HG02571 (cell line): ENCODE data around the gene CPXM1.
"Not testable (repeated sequence)": the region's sequence is repeated elsewhere in the genome, so short reads cannot be mapped to it uniquely, and the experiment has no call there.

ENCODE experiments used
- ATAC-seq: cut with Tn5 transposase; IDR thresholded peaks from one replicate; pipeline ENCODE4 v1.9.1; 2021; ENCODE audit warnings: mild to moderate bottlenecking, moderate library complexity; ENCODE audit not compliant: unreplicated experiment

The CPXM1 gene

GRCh38 chr20:2770091-2770490 lies 30.3 kb downstream of the CPXM1 start:
- ATAC-seq: not testable (repeated sequence)

DNA sequence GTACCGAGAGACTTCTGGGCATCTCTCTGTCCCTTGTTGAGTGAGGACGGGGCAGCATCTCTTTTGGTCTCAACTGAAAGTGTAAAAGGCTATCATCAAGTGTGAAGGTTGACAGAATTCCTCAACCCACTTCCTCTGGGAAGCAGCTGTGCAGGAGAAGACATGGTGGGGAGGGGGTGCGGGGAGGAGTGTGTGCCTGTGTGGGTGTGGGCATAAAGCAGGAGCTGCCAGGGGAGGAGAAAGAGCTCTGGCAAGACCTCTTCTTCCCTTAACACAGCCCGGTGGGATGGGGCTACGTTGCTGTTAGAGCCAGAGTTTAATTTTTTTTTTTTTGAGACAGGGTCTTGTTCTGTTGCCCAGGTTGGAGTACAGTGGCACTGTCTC lies 31.8 kb downstream of the CPXM1 start:
- ATAC-seq: no peak

GRCh38 chr20:2767768-2768631 lies 32.4 kb downstream of the CPXM1 start:
- ATAC-seq: no peak

- no peak for ATAC-seq
Observed at GRCh38 chr20:2763186-2763585, 37.2 kb downstream of the CPXM1 start.

GRCh38 chr20:2762578-2763131 lies 37.8 kb downstream of the CPXM1 start:
- no peak for ATAC-seq

DNA sequence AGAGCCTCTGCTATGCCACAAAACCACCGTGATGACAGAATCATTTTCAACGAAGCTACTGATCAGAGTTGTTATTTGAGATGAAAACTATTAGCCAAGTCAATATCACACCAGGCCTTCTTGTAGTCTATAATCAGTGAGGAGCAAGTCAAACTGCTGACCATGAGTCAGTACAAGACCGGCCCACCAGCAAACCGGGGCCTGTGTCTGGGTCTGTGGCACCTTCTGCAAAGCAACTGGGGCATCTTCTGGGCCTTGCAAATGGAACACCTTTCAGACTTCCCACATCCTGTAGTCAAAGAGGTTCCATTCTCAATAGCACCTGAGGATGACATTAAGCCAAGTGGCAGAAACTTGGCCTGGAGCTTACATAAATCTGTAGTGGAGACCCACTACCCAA lies 38.5 kb downstream of the CPXM1 start:
- no peak for ATAC-seq

- ATAC-seq: no peak
Observed at GRCh38 chr20:2760952-2761305, 39.5 kb downstream of the CPXM1 start.

DNA sequence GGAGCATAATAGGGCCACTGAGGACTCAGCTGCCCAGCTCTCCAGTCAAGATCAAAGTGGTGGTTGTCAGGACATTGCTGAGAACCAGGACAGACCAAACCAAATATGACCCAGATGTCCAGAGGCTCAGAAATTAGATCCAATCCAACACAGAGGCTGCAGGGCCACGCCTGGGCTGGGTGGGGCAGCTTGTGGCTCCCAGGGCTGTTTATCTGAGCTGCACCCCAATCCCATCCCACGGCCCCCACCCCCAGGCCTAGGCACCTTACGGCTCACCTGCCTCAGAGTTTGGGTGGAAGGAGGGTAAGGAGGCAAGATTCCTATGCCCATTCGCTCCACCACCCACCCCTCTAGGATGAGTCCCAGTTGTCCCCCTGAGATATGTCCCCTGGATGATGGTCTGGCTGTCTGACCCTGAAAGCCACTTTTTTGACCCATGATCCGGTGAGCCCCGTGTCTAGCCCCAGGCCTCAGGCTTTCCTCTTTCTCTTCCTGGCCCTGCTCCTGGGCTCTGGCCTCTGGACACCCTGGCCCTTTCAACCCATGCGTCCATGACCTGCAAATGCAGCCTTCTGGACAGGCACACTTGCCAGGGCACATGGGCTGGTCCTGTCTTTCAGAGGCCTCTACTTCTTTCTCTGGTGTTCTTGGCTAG lies 40.0 kb downstream of the CPXM1 start:
- no peak for ATAC-seq

DNA sequence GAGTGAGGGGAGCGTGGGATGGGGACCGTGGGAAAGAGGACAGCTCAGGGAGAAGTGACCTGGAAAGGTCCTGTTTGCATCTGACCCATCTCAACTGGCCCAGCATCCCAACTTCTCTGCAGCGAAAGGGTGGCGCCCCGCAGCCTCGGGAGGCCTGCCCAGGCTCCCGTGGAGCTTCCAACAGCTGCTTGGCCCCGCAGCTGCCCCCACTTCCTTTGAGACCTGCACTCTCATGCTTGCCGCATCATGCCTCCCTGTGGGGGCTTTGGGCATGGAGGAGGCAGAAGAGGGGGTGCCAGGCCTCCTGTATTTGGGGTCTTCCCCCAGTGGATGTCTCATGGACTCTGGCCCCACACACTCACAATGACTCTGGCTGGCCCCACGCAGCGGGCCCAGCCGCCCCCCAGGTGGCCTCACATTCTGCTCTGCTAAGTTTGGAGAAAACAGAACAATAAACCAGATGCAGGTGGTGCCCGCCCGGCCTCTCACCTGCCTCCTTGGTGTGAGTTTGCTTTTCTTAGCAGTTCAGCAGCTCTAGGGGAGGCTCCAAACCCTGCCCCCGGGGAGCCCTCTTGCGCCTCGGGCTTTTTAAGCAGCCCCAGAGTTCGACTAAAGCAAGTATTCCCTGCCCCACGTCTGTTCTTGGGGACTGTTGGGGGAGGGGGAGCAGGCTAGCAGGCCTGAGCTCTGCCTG lies 40.7 kb downstream of the CPXM1 start:
- no peak for ATAC-seq

DNA sequence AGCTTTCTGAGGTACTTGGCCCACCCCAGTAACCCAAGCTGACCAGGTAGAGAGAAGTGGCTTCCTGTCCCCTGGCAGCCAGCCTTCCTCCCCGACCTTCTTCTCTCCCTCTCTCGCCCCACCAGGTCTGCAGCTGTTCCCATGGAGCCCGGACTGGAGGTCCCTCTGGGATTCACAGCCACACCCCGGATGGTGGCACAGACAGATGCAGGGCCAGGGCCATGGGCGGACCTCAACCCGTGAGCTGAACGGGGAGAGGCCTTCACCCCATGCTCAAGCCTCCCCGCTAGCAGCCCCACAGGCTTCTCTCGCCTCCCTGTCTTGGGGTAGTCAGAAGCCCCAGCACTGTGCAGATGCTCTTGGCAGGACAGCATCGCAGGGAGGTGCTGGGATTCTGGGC lies 41.3 kb downstream of the CPXM1 start:
- ATAC-seq: no peak

GRCh38 chr20:2757969-2758368 lies 42.5 kb downstream of the CPXM1 start:
- no peak for ATAC-seq

DNA sequence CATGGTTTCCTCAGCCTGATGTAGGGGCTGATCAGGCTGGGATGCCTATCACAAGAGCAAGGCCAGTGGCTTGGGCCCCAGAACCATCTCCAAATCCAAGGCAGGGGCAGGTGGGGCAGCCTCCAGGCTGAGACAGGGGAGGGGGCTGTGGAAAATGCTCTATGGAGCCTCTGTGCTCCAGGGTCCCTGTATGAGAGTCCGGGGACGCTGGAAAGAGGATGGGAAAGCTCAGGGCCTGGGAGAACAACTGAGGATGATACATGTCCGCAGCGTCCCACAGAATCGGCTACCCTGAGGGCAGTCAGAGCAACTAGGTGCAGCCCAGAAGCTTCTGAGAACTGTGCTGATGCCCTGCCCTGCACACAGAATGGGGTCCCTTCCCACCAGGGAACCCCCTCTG lies 43.4 kb downstream of the CPXM1 start:
- no peak for ATAC-seq

DNA sequence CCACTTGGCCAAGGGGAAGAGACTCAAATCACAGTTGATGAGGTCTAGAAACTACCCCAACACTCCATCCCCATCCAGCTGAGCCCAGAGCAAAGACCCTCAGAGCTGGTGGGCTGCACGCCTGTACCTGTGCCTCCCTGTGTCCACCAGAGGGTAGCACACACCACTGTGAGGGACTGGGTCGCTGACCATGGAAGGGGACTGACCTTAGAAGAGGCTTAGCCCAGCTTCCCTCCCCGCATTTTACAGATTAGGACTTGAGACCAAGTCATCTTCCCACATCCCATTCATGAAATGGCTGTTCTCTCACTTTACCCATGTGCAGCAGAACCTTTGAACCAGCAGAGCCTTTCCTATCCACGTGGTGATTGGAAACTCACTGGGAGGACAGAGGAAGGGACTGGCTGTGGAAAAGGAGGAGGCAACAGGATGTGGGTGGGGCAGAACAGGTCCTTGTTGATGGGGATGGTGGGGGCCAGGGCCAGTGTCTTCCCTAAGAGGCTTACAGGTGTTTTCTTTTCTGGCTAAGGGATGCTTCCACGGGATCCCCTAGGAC lies 44.3 kb downstream of the CPXM1 start:
- no peak for ATAC-seq

DNA sequence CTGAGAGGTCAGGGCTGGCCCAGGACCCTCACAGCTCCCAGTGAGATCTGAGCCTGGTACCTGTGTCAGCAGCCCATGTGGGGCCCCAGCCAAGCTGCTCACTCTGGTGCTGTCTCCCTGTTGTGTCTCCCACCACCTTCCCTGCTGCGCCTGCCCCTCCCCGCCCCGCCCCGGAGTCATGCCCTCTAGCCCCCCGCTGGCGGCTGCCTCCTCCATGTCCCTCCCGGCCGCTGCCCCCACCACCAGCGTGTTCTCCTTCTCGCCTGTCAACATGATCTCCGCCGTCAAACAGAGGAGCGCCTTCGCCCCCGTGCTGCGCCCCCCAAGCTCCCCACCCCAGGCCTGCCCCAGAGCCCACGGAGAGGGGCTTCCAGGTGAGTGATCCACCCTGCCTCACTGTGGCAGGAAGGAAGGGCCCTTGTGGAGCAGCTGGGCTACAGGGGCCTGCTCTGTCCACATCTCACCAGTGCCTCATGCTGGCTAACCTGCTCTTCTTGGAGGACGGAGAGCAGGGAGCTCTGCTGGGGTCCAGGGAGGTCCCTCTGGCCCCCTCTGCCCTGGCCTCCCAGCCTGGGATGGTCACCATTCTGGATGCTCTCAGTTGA lies 44.9 kb downstream of the CPXM1 start:
- ATAC-seq: no peak

DNA sequence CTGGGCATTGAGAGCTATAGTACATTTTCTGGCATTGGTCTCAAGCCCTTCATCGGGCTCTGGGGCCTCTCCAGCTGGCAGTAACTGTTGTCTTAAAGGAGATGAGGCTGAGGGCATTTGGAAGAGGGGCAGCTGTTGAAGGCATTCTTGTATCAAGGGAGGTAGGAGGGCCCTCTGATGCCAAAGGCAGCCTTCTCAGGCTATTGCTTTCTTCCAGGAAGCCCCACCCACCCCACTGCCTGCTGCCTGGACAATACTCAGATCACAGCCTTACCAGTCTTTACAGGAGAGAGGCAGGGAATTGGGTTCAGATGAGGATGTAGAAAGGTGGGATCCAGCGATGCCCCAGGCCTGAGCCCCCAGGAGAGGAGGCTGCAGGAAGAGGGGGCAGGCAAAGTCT lies 46.0 kb downstream of the CPXM1 start:
- no peak for ATAC-seq

- no peak for ATAC-seq
Observed at GRCh38 chr20:2753461-2754040, 46.9 kb downstream of the CPXM1 start.

- ATAC-seq: no peak
Observed at GRCh38 chr20:2752567-2753460, 47.6 kb downstream of the CPXM1 start.

DNA sequence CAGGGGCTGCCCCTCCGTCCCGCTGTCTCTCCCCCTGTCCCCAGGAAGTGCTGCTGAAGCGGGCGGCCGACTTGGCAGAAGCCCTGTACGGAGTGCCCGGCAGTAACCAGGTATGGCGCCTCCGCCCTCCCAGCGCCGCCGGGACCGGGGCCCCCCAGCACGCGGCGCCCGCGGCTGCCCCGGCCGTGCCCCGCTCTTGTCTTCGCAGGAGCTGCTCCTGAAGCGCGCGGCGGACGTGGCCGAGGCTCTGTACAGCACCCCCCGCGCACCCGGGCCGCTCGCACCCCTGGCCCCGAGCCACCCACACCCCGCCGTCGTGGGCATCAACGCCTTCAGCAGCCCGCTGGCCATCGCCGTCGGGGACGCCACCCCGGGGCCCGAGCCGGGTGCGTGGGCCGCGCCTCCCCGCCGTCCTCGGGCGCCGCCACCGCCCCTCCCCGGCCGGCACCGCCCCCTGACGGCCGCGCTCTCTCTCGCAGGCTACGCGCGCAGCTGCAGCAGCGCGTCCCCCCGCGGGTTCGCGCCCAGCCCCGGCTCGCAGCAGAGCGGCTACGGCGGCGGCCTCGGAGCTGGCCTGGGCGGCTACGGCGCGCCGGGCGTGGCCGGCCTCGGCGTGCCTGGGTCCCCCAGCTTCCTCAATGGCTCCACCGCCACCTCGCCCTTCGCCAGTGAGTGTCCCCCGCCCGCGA lies 48.4 kb downstream of the CPXM1 start:
- ATAC-seq: no peak

- no peak for ATAC-seq
Observed at GRCh38 chr20:2751347-2751877, 49.0 kb downstream of the CPXM1 start.
